Mesendoderm (in vitro differentiated cells): Measurements from ENCODE around the gene PLA1A.

Experiments used
- DNase-seq: peaks from one replicate; pipeline ENCODE4 v3.0.0; 2013
- H2AK5ac ChIP-seq: 2 replicates; pipeline ENCODE4 v1.6.1; 2013; ENCODE audit warnings: low read length, inconsistent platforms
- H2BK120ac ChIP-seq: 2 replicates; pipeline ENCODE4 v1.6.1; 2013; ENCODE audit warnings: low read depth, mild to moderate bottlenecking, low read length, moderate library complexity, mixed read lengths
- H2BK15ac ChIP-seq: replicated peaks from 2 replicates; pipeline ENCODE4 v1.6.1; 2013; ENCODE audit warnings: low read depth, mild to moderate bottlenecking, moderate library complexity
- H2BK5ac ChIP-seq: 2 replicates; pipeline ENCODE4 v1.6.1; 2013; ENCODE audit warnings: low read length, inconsistent platforms
- H3K18ac ChIP-seq: 2 replicates; pipeline ENCODE4 v1.6.1; 2013; ENCODE audit warnings: mild to moderate bottlenecking, low read length, mixed read lengths
- H3K23ac ChIP-seq: one replicate; pipeline ENCODE4 v1.6.1; 2013; ENCODE audit warnings: low read length
- H3K27ac ChIP-seq: 2 replicates; pipeline ENCODE4 v1.5.1; 2013; ENCODE audit warnings: low read depth, mild to moderate bottlenecking, inconsistent platforms, low read length, moderate library complexity
- H3K27me3 ChIP-seq: 2 replicates; pipeline ENCODE4 v1.6.1; 2013; ENCODE audit warnings: low read length, control low read depth, mild to moderate bottlenecking, inconsistent platforms; ENCODE audit not compliant: insufficient read depth, poor library complexity
- H3K36me3 ChIP-seq: 2 replicates; pipeline ENCODE4 v1.6.1; 2013; ENCODE audit warnings: low read length, inconsistent platforms; ENCODE audit not compliant: control insufficient read depth, insufficient read depth
- H3K4ac ChIP-seq: one replicate; pipeline ENCODE4 v1.6.1; 2013; ENCODE audit warnings: low read depth, mild to moderate bottlenecking, low read length, moderate library complexity
- H3K4me1 ChIP-seq: 2 replicates; pipeline ENCODE4 v1.6.1; 2013; ENCODE audit warnings: low read depth, low read length, inconsistent platforms; ENCODE audit not compliant: control insufficient read depth
- H3K4me2 ChIP-seq: 2 replicates; pipeline ENCODE4 v1.6.1; 2013; ENCODE audit warnings: low read length
- H3K4me3 ChIP-seq: 2 replicates; pipeline ENCODE4 v1.5.1; 2013; ENCODE audit warnings: mild to moderate bottlenecking, low read length
- H3K56ac ChIP-seq: one replicate; pipeline ENCODE4 v1.6.1; 2013; ENCODE audit warnings: low read length
- H3K79me1 ChIP-seq: 2 replicates; pipeline ENCODE4 v1.6.1; 2013; ENCODE audit warnings: low read length, inconsistent platforms
- H3K79me2 ChIP-seq: 2 replicates; pipeline ENCODE4 v1.6.1; 2013; ENCODE audit warnings: mild to moderate bottlenecking, low read length; ENCODE audit not compliant: control insufficient read depth, insufficient read depth
- H3K9ac ChIP-seq: 2 replicates; pipeline ENCODE4 v1.6.1; 2013; ENCODE audit warnings: low read length, inconsistent platforms
- H4K5ac ChIP-seq: one replicate; pipeline ENCODE4 v1.6.1; 2013; ENCODE audit warnings: low read length
- H4K8ac ChIP-seq: one replicate; pipeline ENCODE4 v1.6.1; 2013; ENCODE audit warnings: low read depth, mild to moderate bottlenecking, control low read depth, low read length, moderate library complexity
- WGBS: extraction: QIAGEN DNeasy Blood & Tissue Kit; methylation state at CpG from one replicate; pipeline ENCODE4 v1.1.7; 2013; ENCODE audit warnings: low lambda C conversion rate, missing lambda C conversion rate; ENCODE audit not compliant: insufficient coverage; ENCODE audit errors: extremely low coverage; 5-methylcytosine and 5-hydroxymethylcytosine counted together

The PLA1A gene

DNA sequence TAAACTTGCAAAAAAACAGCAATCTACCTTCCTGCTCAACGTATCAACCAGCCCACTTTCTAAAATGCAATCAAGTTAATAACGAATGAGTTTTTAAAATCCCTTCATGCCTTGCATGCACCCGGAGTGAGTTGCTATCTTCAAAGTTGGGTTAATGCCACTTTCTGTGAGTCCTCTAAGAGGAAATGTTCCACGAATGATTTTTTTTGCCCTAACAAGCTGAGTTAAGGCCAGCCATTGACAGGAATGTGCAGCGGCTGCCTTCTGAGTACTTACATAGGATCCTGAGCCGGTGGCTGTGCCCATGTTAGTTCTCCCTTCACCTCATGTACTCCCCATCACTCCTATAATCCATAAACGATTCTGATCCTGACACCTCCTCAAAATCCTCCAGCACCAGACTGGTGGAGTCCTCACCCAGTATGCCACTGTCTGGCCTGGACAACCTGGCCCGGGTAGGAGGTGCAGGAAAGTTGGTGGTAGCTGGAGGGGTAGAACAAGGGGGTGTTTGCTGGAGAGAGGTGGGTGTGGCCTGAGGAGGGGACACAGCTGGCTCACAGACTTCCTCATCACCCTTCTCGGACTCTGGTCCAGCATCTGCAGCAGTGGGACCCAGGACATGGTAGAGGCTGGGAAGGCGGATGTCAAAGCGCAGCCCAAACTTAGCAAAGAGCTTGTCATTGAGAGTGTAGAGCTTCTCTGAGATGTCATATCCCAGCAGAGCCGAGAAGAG, 50.3 kb downstream of the PLA1A start:
- Histone ChIP-seq H3K4me2 (no peak overlapping the region), H3K27ac (no peak overlapping the region), H4K5ac (no peak overlapping the region), H2BK15ac (no peak overlapping the region), H2BK120ac (no peak overlapping the region), H3K4ac (no peak overlapping the region), H3K27me3 (no peaks in the 10 kb centered on the region), H3K56ac (no peak overlapping the region), H2BK5ac (no peak overlapping the region), H3K18ac (no peak overlapping the region), H2AK5ac (no peak overlapping the region), H3K4me3 (no peak overlapping the region), H3K4me1 (no peaks in the 10 kb centered on the region), H3K79me1 (no peaks in the 10 kb centered on the region), H3K23ac (no peak overlapping the region), H3K9ac (no peak overlapping the region), H3K79me2 (no peaks in the 10 kb centered on the region), H4K8ac (no peak overlapping the region), H3K36me3 (no peaks in the 10 kb centered on the region)
- WGBS: no CpG with 5 or more reads among the region's 12 CpGs
- no peak for DNase-seq

DNA sequence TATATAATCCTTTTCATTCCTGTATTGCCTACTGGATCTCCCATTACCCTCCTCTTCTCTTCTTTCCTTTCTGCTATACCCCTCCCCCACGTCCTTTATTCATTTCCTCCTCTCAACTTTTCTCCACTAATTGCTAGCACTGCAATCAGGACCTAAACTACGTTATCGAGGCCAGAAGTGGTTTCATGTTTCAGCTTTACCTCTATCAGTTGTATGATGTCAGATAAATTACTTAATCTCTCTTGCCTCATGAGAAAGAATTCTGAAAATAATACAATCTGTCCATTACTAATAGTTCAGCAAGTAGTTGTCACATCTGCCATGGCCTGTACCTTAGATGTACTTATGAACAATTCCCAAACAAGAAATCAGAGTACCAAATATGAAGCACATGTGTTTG, 52.1 kb downstream of the PLA1A start:
- H3K56ac ChIP-seq: no peak overlapping the region

GRCh38 chr3:119652306-119653033, 54.8 kb downstream of the PLA1A start:
- H3K9ac ChIP-seq: no peak overlapping the region
- H3K4me1 ChIP-seq: no peaks in the 10 kb centered on the region
- no peaks in the 10 kb centered on the region for H3K27me3 ChIP-seq
- no peak overlapping the region for H3K27ac ChIP-seq
- DNase-seq: no peak
- H2AK5ac ChIP-seq: no peak overlapping the region
- no peak overlapping the region for H3K23ac ChIP-seq
- no peak overlapping the region for H3K4me3 ChIP-seq
- no peak overlapping the region for H4K8ac ChIP-seq
- H3K79me2 ChIP-seq: no peaks in the 10 kb centered on the region
- H4K5ac ChIP-seq: no peak overlapping the region
- no peak overlapping the region for H2BK5ac ChIP-seq
- no peak overlapping the region for H2BK120ac ChIP-seq
- H3K4ac ChIP-seq: no peak overlapping the region
- H3K36me3 ChIP-seq: no peaks in the 10 kb centered on the region
- no peaks in the 10 kb centered on the region for H3K79me1 ChIP-seq
- H3K18ac ChIP-seq: no peak overlapping the region
- no peak overlapping the region for H3K4me2 ChIP-seq
- H2BK15ac ChIP-seq: no peak overlapping the region
- no peak overlapping the region for H3K56ac ChIP-seq
- no CpG with 5 or more reads among the region's 7 CpGs for WGBS

More for the DNA sequence above, 52.1 kb downstream of the PLA1A start:
- no peak overlapping the region for H2BK120ac ChIP-seq
- 100% methylated on average over 1 of the region's 3 CpGs for WGBS
- H3K27me3 ChIP-seq: no peaks in the 10 kb centered on the region
- H2BK5ac ChIP-seq: no peak overlapping the region
- H2AK5ac ChIP-seq: no peak overlapping the region
- no peaks in the 10 kb centered on the region for H3K4me1 ChIP-seq
- no peak for DNase-seq
- H3K36me3 ChIP-seq: no peaks in the 10 kb centered on the region
- H4K8ac ChIP-seq: no peak overlapping the region
- no peak overlapping the region for H3K27ac ChIP-seq
- no peak overlapping the region for H3K4me2 ChIP-seq
- no peak overlapping the region for H4K5ac ChIP-seq
- H3K79me2 ChIP-seq: no peaks in the 10 kb centered on the region
- H3K9ac ChIP-seq: no peak overlapping the region
- H3K18ac ChIP-seq: no peak overlapping the region
- no peak overlapping the region for H3K23ac ChIP-seq
- H3K4ac ChIP-seq: no peak overlapping the region
- H3K4me3 ChIP-seq: no peak overlapping the region
- no peaks in the 10 kb centered on the region for H3K79me1 ChIP-seq
- H2BK15ac ChIP-seq: no peak overlapping the region

GRCh38 chr3:119653876-119654275, 56.2 kb downstream of the PLA1A start:
- WGBS: no CpG with 5 or more reads among the region's 2 CpGs
- no peak overlapping the region for H3K56ac ChIP-seq

DNA sequence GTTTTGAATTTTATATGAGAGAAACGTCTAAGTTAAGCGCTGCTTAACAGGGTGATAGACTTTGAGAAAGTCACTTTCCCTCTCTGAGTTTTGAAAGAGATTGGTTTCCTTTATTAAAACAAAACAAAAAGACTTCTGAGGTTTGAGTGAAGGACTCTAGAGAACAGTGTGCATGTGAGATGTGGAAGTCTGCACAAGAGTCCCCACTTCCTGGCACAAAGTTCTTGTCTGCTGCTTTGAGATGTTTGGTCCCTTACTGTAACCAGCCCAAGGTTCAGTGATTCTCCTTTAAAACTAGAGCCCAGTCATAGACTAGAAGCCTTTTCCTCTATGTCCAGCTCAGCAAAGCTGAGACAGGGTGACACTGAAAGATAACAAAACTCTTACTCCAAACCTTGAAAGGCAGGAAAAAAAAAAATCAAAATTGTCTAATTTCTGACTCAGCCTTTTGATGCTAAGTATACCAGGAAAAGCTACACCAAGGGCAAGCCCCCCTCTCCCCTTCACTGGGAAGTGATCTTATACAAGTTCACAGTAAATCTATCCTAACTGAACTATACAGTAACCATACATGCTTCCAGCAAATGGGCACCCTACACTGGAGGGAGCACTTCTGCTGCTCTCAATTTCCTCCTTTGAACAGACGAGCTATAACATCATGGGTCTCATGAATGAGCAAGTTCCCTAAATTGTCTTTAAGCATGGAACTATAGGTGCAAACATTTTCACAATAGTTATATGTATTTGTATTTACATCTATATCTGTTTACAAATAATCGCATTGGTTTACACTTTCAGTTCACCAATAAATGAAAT, 60.4 kb downstream of the PLA1A start:
- no peak overlapping the region for H3K4me2 ChIP-seq
- H3K79me1 ChIP-seq: no peaks in the 10 kb centered on the region
- H4K5ac ChIP-seq: no peak overlapping the region
- 100% methylated on average over 2 of the region's 4 CpGs for WGBS
- H3K23ac ChIP-seq: no peak overlapping the region
- H3K4me3 ChIP-seq: no peak overlapping the region
- no peak overlapping the region for H4K8ac ChIP-seq
- H3K79me2 ChIP-seq: no peaks in the 10 kb centered on the region
- no peak overlapping the region for H3K18ac ChIP-seq
- no peak overlapping the region for H3K56ac ChIP-seq
- H2BK120ac ChIP-seq: no peak overlapping the region
- H3K36me3 ChIP-seq: no peaks in the 10 kb centered on the region
- H2BK5ac ChIP-seq: no peak overlapping the region
- no peak overlapping the region for H3K9ac ChIP-seq
- no peak overlapping the region for H3K27ac ChIP-seq
- H2BK15ac ChIP-seq: no peak overlapping the region
- no peaks in the 10 kb centered on the region for H3K4me1 ChIP-seq
- no peak overlapping the region for H3K4ac ChIP-seq
- H2AK5ac ChIP-seq: no peak overlapping the region
- H3K27me3 ChIP-seq: no peaks in the 10 kb centered on the region
- DNase-seq: no peak

More at GRCh38 chr3:119653876-119654275, 56.2 kb downstream of the PLA1A start:
- H3K4me3 ChIP-seq: no peak overlapping the region
- no peaks in the 10 kb centered on the region for H3K36me3 ChIP-seq
- H3K27me3 ChIP-seq: no peaks in the 10 kb centered on the region
- H2BK15ac ChIP-seq: no peak overlapping the region
- DNase-seq: no peak
- no peak overlapping the region for H3K27ac ChIP-seq
- no peak overlapping the region for H3K9ac ChIP-seq
- no peak overlapping the region for H4K8ac ChIP-seq
- H4K5ac ChIP-seq: no peak overlapping the region
- no peaks in the 10 kb centered on the region for H3K79me2 ChIP-seq
- H3K79me1 ChIP-seq: no peaks in the 10 kb centered on the region
- H3K4ac ChIP-seq: no peak overlapping the region
- no peak overlapping the region for H2BK5ac ChIP-seq
- H2BK120ac ChIP-seq: no peak overlapping the region
- H3K23ac ChIP-seq: no peak overlapping the region
- H3K18ac ChIP-seq: no peak overlapping the region
- no peaks in the 10 kb centered on the region for H3K4me1 ChIP-seq
- no peak overlapping the region for H3K4me2 ChIP-seq
- H2AK5ac ChIP-seq: no peak overlapping the region
